CD4-positive, alpha-beta memory T cell (primary cell): Measurements from ENCODE around the gene AGPAT3. TPM values are rescaled to one million over a fixed set of nuclear protein-coding genes. Genes with fewer than 3 reads are reported as not detected.

Experiments
- CTCF ChIA-PET: fragments of 350-600 bp; sonication (Branson Sonifier 250); formaldehyde crosslinking; loops from one replicate; lab custom pipeline; 2021; ENCODE audit warnings: inconsistent platforms; ENCODE audit not compliant: partially characterized antibody; lab: Charles Lee
- POLR2A ChIA-PET: fragments of 350-600 bp; sonication (Branson Sonifier 250); formaldehyde crosslinking; loops from one replicate; lab custom pipeline; 2021; ENCODE audit not compliant: partially characterized antibody; lab: Charles Lee
- DNase-seq, 5 donors: peaks; one replicate each; pipeline versions ENCODE4 v3.0.0 to v3.0.0-alpha.2; 2020 to 2022; ENCODE audit warnings: mixed read lengths in 1 of 5
- H3K27ac ChIP-seq: one replicate; pipeline ENCODE4 v1.7.0; 2013; ENCODE audit warnings: low read depth, low read length
- H3K27me3 ChIP-seq: 2 replicates; pipeline ENCODE4 v1.7.0; 2013; ENCODE audit warnings: mild to moderate bottlenecking, low read length, moderate library complexity; ENCODE audit not compliant: insufficient read depth
- H3K36me3 ChIP-seq: 2 replicates; pipeline ENCODE4 v1.7.0; 2013; ENCODE audit warnings: mild to moderate bottlenecking, low read length, moderate library complexity; ENCODE audit not compliant: insufficient read depth
- H3K4me1 ChIP-seq: 2 replicates; pipeline ENCODE4 v1.7.0; 2013; ENCODE audit warnings: mild to moderate bottlenecking, low read length, moderate library complexity; ENCODE audit not compliant: insufficient read depth
- H3K4me3 ChIP-seq, 2 donors: one replicate each; pipeline ENCODE4 v1.7.0; 2013; ENCODE audit warnings: low read length in 2 of 2, mild to moderate bottlenecking in 1 of 2
- H3K9me3 ChIP-seq, 2 donors: one replicate each; pipeline ENCODE4 v1.7.0; 2013; ENCODE audit warnings: low read length in 2 of 2, control low read depth in 1 of 2; ENCODE audit not compliant: control insufficient read depth in 1 of 2
- H3K27ac Mint-ChIP-seq, 7 donors: one replicate each; pipeline ENCODE4 v1.8.0; 2020 to 2021; ENCODE audit warnings: mixed read lengths in 7 of 7, mild to moderate bottlenecking in 6 of 7, inconsistent platforms in 3 of 7, moderate library complexity in 3 of 7
- H3K27me3 Mint-ChIP-seq, 2 donors: one replicate each; pipeline ENCODE4 v1.8.0; 2020 to 2021; ENCODE audit warnings: mixed read lengths in 2 of 2
- H3K36me3 Mint-ChIP-seq, 2 donors: one replicate each; pipeline ENCODE4 v1.8.0; 2020 to 2021; ENCODE audit warnings: mixed read lengths in 2 of 2, inconsistent platforms in 1 of 2, mild to moderate bottlenecking in 1 of 2
- H3K4me1 Mint-ChIP-seq, 4 donors: one replicate each; pipeline ENCODE4 v1.8.0; 2020 to 2021; ENCODE audit warnings: mixed read lengths in 4 of 4, mild to moderate bottlenecking in 1 of 4
- H3K4me3 Mint-ChIP-seq, 8 donors: one replicate each; pipeline ENCODE4 v1.8.0; 2020 to 2021; ENCODE audit warnings: mixed read lengths in 8 of 8, mild to moderate bottlenecking in 7 of 8, moderate library complexity in 6 of 8, inconsistent platforms in 3 of 8
- H3K9me3 Mint-ChIP-seq, 8 donors: one replicate each; pipeline ENCODE4 v1.8.0; 2020 to 2021; ENCODE audit warnings: mixed read lengths in 8 of 8, mild to moderate bottlenecking in 5 of 8, inconsistent platforms in 3 of 8, moderate library complexity in 1 of 8
- intact Hi-C: fragments of 100-400 bp; cut with micrococcal nuclease; formaldehyde crosslinking; loops from one replicate; pipeline ENCODE4 v1.15.1; 2023
- polyA plus RNA-seq, 2 donors: library from polyadenylated mRNA; unstranded; fragments of 300-500 nt; fragmentation: Illumina TruSeq; gene quantifications; one replicate each; pipeline ENCODE4 v1.2.3, GENCODE V29; 2021
- total RNA-seq, 2 experiments: library from RNA; stranded (reverse); gene quantifications; one replicate each; pipeline ENCODE4 v1.2.3, GENCODE V29; 2021

The AGPAT3 gene
- total and polyA plus RNA-seq, 4 experiments from 2014 or later, result 16.0 to 76.7 (median 46.7) TPM

DNA sequence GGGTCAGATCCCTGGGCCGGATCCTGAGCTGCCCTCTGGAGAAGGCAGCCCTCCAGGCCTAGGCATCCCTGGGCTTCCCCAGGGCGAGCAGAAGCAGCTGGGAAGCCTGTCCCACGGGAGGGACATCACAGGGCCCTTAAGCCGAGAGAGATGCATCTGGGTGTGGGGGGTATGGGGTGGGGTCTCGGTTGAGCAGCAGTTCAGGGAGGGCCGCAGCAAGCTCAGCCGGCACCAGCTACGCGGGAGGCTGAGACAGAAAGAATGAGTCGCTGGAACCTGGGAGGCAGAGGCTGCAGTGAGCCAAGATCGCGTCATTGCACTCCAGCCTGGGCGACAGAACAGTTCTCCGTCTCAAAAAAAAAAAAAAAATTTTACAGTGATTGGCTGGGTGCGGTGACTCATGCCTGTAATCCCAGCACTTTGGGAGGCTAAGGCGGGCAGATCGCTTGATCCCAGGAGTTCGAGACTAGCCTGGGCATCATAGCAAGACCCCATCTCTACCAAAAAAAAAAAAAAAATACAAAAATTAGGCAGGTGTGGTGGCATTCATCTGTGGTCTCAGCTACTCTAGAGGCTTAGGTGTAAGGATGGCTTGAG lies 37.9 kb upstream of the AGPAT3 start:
- Mint-ChIP-seq H3K27ac (no peak overlapping the region), H3K36me3 (no peaks in the 10 kb centered on the region), H3K4me3 (no peak overlapping the region), H3K4me1 (no peaks in the 10 kb centered on the region), H3K9me3 (no peaks in the 10 kb centered on the region), H3K27me3 (peaks cover 2 to 7% of the 10 kb centered on the region in 2 donors)
- no peaks in the 10 kb centered on the region for H3K27me3 ChIP-seq
- H3K27ac ChIP-seq, result no peak overlapping the region
- no peaks in the 10 kb centered on the region for H3K36me3 ChIP-seq
- intact Hi-C loops, result no loop called here
- DNase-seq, result no peak
- H3K9me3 ChIP-seq, result no peaks in the 10 kb centered on the region
- H3K4me3 ChIP-seq, result no peak overlapping the region
- CTCF ChIA-PET, result interaction anchor here (1.0 kb wide), 1 partner anchor 9 kb away, joined by 4 read pairs; no protein-coding TSS in a partner anchor
- POLR2A ChIA-PET, result no interaction called here
- no peaks in the 10 kb centered on the region for H3K4me1 ChIP-seq

DNA sequence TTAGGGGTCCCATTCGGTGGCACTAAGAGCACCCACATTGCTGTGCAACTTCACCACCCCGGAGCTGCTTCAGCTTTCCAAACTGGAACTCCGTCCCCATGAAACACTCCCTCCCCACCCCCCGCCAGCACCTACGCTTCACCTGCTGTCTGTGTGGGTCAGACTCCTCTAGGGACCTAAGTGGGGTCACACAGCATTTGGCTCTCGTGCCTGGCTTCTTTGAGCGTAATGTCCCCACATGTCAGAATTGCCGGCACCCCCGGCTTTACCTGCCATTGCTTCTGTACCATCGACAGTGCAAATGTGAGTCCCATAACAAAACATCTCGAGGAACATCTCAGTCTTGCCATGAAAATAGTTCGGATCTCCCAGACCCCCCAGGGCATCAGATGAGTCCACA lies 35.9 kb upstream of the AGPAT3 start:
- Mint-ChIP-seq H3K27me3 (peaks cover 16 to 17% of the 10 kb centered on the region in 2 donors), H3K4me3 (no peak overlapping the region), H3K9me3 (no peaks in the 10 kb centered on the region), H3K36me3 (no peaks in the 10 kb centered on the region), H3K4me1 (no peaks in the 10 kb centered on the region), H3K27ac (no peak overlapping the region)
- DNase-seq, result no peak
- ChIA-PET POLR2A (no interaction called here), CTCF (interaction anchor here (1.5 kb wide), 1 partner anchor 18 kb away, joined by 3 read pairs; no protein-coding TSS in a partner anchor)
- Histone ChIP-seq H3K4me1 (no peaks in the 10 kb centered on the region), H3K27me3 (no peaks in the 10 kb centered on the region), H3K36me3 (no peaks in the 10 kb centered on the region), H3K9me3 (no peaks in the 10 kb centered on the region), H3K27ac (no peak overlapping the region), H3K4me3 (no peak overlapping the region)
- intact Hi-C loops, result no loop called here

DNA sequence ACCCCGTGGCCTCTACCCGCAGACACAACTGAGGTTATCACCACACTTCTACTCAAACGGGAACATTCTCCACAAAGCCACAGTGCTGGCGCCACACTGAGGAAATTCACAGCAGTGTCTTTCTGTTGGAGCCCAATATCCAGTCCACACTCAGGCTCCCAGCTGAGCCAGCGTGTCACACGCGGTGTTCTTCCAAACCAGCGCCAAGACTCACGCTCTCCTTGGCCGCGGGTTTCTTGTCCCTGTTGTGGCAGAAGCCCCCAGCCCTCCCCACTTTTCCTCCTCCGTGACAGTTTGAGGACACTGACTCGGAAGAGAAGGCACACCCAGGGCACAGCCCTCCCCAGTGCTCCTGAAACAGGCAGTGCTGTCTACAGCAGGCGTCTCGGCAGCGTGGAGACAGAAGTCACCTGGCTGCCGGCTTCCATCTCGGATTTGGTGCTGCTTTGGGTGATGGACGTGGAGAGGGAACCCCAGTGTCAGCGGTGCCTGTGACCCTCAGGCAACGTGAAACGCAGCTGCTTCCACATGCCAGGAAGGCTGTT lies 35.4 kb upstream of the AGPAT3 start:
- no peaks in the 10 kb centered on the region for H3K27me3 ChIP-seq
- H3K4me1 ChIP-seq, result no peaks in the 10 kb centered on the region
- Mint-ChIP-seq H3K4me1 (no peaks in the 10 kb centered on the region), H3K36me3 (no peaks in the 10 kb centered on the region), H3K9me3 (no peaks in the 10 kb centered on the region), H3K27me3 (peaks cover 18% of the 10 kb centered on the region in 2 donors), H3K4me3 (no peak overlapping the region), H3K27ac (peak overlapping the region in 1 of 7 donors; percentile 25)
- no peak overlapping the region for H3K27ac ChIP-seq
- CTCF ChIA-PET, result no interaction called here
- H3K9me3 ChIP-seq, result no peaks in the 10 kb centered on the region
- H3K4me3 ChIP-seq, result no peak overlapping the region
- intact Hi-C loops, result no loop called here
- no peak for DNase-seq
- POLR2A ChIA-PET, result no interaction called here
- H3K36me3 ChIP-seq, result no peaks in the 10 kb centered on the region

DNA sequence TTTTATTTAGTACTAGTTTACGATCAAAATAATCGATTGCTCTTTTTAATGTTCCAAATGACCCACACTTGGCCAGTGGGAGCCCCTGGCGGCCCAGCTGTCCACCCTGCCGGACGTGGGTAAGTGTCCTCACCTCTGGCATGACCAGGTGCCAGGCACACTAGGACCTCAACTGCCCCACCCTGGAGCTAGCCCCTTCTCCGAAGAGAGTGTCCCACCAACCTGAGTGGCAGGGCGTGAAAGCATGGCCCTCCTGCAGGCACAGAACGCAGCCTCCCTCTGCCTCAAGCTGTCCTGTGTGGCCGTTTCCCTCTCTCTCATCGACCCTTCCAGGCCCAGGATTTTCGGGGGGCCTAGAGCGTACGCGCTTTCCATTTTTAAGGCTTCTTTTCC lies 32.9 kb upstream of the AGPAT3 start:
- intact Hi-C loops, result no loop called here
- POLR2A ChIA-PET, result no interaction called here
- no peak overlapping the region for H3K4me3 ChIP-seq
- H3K27ac ChIP-seq, result no peak overlapping the region
- H3K9me3 Mint-ChIP-seq, result no peaks in the 10 kb centered on the region
- H3K27me3 ChIP-seq, result no peaks in the 10 kb centered on the region
- no peaks in the 10 kb centered on the region for H3K36me3 Mint-ChIP-seq
- no peaks in the 10 kb centered on the region for H3K4me1 ChIP-seq
- no peaks in the 10 kb centered on the region for H3K4me1 Mint-ChIP-seq
- H3K9me3 ChIP-seq, result no peaks in the 10 kb centered on the region
- H3K4me3 Mint-ChIP-seq, result no peak overlapping the region
- no peaks in the 10 kb centered on the region for H3K36me3 ChIP-seq
- no peak overlapping the region for H3K27ac Mint-ChIP-seq
- peaks cover 26 to 28% of the 10 kb centered on the region in 2 donors for H3K27me3 Mint-ChIP-seq
- DNase-seq, result no peak
- CTCF ChIA-PET, result no interaction called here

DNA sequence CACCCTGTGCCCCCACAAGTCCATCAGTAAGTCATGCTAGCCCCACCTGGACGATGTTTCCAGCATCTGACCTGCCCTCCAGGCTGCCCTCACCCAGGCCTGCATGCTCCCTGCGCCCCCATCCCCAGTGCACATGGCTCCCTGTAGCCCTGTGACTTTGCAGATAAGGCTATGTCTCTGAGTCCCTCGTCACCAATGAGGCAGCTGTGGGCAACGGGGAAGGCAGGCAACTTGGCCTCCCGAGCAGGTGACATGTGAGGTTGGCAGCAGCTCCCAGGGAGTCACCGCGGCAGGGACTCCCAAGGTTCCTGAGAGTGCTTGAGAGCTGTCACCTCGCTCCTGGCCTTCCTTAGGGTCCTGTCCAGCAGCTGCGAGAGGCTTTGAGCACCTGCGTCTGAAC lies 32.4 kb upstream of the AGPAT3 start:
- H3K27ac Mint-ChIP-seq, result no peak overlapping the region
- no peaks in the 10 kb centered on the region for H3K36me3 Mint-ChIP-seq
- ChIA-PET POLR2A (no interaction called here), CTCF (interaction anchor here (1.5 kb wide), 1 partner anchor 9 kb away, joined by 3 read pairs; no protein-coding TSS in a partner anchor)
- Histone ChIP-seq H3K4me3 (no peak overlapping the region), H3K27me3 (no peaks in the 10 kb centered on the region), H3K36me3 (no peaks in the 10 kb centered on the region), H3K27ac (no peak overlapping the region), H3K4me1 (no peaks in the 10 kb centered on the region), H3K9me3 (no peaks in the 10 kb centered on the region)
- peaks cover 26 to 32% of the 10 kb centered on the region in 2 donors for H3K27me3 Mint-ChIP-seq
- H3K4me3 Mint-ChIP-seq, result no peak overlapping the region
- no peaks in the 10 kb centered on the region for H3K4me1 Mint-ChIP-seq
- no peak for DNase-seq
- intact Hi-C loops, result no loop called here
- H3K9me3 Mint-ChIP-seq, result no peaks in the 10 kb centered on the region

DNA sequence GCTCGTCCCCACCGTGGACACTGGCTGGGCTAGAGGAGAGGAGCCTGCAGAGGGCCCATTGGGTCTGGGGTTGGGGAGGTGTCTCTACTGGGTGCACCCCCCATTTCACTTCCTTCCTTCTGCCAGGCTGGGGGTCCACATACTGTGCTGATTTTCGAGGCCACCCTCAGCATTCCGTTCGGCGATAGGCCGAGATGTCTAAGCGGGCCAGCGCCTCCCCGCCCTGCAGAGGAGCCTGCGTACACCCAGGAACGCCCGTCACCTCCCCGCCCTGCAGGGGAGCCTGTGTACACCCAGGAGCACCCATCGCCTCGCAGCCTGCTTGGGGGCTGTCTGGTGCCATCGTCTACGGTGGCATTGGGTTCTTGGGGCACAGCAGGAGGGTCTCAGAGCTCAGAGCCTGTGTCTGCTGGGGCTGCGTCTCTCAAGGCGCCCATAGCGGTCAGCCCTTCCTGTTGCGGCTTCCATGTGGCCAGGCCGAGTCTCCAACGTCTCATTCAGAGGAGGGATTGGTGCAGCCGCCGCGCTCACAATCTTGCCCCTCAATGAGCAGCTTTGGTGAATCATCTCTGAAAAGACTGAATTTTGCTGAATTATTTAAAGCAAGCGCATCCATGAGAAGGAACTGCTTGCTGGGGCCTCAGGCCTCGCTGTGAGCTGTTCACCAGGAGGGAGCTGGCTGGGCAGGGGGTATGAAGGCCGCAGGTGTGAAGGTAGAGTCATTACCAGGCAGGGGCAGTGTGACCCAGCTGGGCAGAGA lies 30.7 kb upstream of the AGPAT3 start:
- Mint-ChIP-seq H3K27me3 (peaks cover 30 to 33% of the 10 kb centered on the region in 2 donors), H3K36me3 (no peaks in the 10 kb centered on the region), H3K27ac (no peak overlapping the region), H3K9me3 (no peaks in the 10 kb centered on the region), H3K4me1 (no peaks in the 10 kb centered on the region), H3K4me3 (no peak overlapping the region)
- no peaks in the 10 kb centered on the region for H3K27me3 ChIP-seq
- no peak overlapping the region for H3K4me3 ChIP-seq
- DNase-seq, result no peak
- no peaks in the 10 kb centered on the region for H3K9me3 ChIP-seq
- CTCF ChIA-PET, result no interaction called here
- no peaks in the 10 kb centered on the region for H3K4me1 ChIP-seq
- H3K36me3 ChIP-seq, result no peaks in the 10 kb centered on the region
- H3K27ac ChIP-seq, result no peak overlapping the region
- POLR2A ChIA-PET, result no interaction called here
- intact Hi-C loops, result no loop called here

DNA sequence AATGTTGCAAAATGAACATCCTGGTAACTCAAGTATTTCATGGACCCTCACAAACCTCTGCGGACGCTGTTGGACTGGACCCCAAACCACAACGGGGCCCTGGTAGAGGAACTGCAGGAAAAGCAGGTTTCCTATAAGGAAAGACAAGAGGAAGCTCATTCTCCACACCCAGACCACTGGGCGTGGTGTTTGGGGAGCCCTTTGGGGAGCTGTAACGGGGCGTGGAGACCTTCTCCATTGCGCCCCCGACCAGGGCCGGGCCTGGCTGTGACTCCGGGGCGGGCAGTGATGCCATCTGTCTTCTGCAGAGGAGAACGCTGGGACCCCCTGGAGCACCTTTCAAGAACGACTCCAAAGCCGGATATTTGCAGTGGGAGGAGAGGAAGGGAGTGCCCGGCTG lies 30.0 kb upstream of the AGPAT3 start:
- Histone ChIP-seq H3K27ac (no peak overlapping the region), H3K4me3 (no peak overlapping the region), H3K36me3 (no peaks in the 10 kb centered on the region), H3K27me3 (no peaks in the 10 kb centered on the region), H3K9me3 (no peaks in the 10 kb centered on the region), H3K4me1 (no peaks in the 10 kb centered on the region)
- intact Hi-C loops, result no loop called here
- Mint-ChIP-seq H3K36me3 (no peaks in the 10 kb centered on the region), H3K4me1 (no peaks in the 10 kb centered on the region), H3K9me3 (no peaks in the 10 kb centered on the region), H3K27me3 (peaks cover 31 to 33% of the 10 kb centered on the region in 2 donors), H3K4me3 (no peak overlapping the region), H3K27ac (no peak overlapping the region)
- no peak for DNase-seq
- POLR2A ChIA-PET, result no interaction called here
- CTCF ChIA-PET, result no interaction called here
